K562 (cell line): ENCODE measurements around the gene MCAT. TPM values are rescaled to one million over a fixed set of nuclear protein-coding genes. Genes with fewer than 3 reads are reported as not detected.
"Not testable (repeated sequence)": the region's sequence is repeated elsewhere in the genome, so short reads cannot be mapped to it uniquely, and the experiment has no call there.

Source experiments
- ATAC-seq: fragments of 200-7000 bp; cut with Tn5 transposase; 3 replicates; pipeline ENCODE4 v1.9.1; 2020; ENCODE audit warnings: moderate library complexity
- BruUV-seq: library from RNA; stranded (reverse); fragments of 400-500 nt; replicated peaks from 2 replicates; lab custom pipeline; 2021; lab: Mats Ljungman, UMichigan
- CTCF ChIA-PET: fragments of 300-600 bp; formaldehyde crosslinking; extraction: SDS; loops from one replicate; lab custom pipeline; 2021; ENCODE audit warnings: low intra/inter-chr PET ratio; lab: Yijun Ruan, JAX
- POLR2A ChIA-PET: fragments of 300-600, 350-650 bp; sonication (Branson Sonifier 250); formaldehyde crosslinking; extraction: SDS; loops from one replicate; lab custom pipeline; 2021; ENCODE audit warnings: antibody characterized with exemption, inconsistent platforms; lab: Yijun Ruan, JAX
- DNase-seq, 4 experiments: peaks; one replicate each; pipeline versions ENCODE4 v3.0.0 to v3.0.0-alpha.2; 2011 to 2018; ENCODE audit warnings: low spot score in 3 of 4, mixed read lengths in 3 of 4; ENCODE audit errors: extremely low read depth in 1 of 4
- FAIRE-seq: peaks from 2 replicates; lab custom pipeline; 2011; peaks lifted over from hg19 to GRCh38; lab: Jason Lieb, UNC
- H2AFZ ChIP-seq: 2 replicates; pipeline ENCODE4 v1.6.0; 2011; ENCODE audit warnings: low read depth, low read length, control low read depth, inconsistent platforms
- H3K27ac ChIP-seq: fragments of 200-600 bp; 3 replicates; pipeline ENCODE4 v1.8.0; 2011; ENCODE audit warnings: low read depth, mild to moderate bottlenecking, control low read depth, inconsistent platforms, low read length, moderate library complexity, mixed read lengths; ENCODE audit errors: extremely low read depth
- H3K27me3 ChIP-seq, 2 experiments: fragments of 300-600 bp in 1 of 2; 2 replicates in 1 of 2; 3 replicates in 1 of 2; pipeline versions ENCODE4 v1.6.0 to v1.8.0; 2011; ENCODE audit warnings: inconsistent platforms in 2 of 2, low read length in 2 of 2, mild to moderate bottlenecking in 1 of 2, mixed read lengths in 1 of 2, moderate library complexity in 1 of 2; ENCODE audit not compliant: control insufficient read depth in 2 of 2, insufficient read depth in 2 of 2
- H3K36me3 ChIP-seq: fragments of 300-600 bp; 3 replicates; pipeline ENCODE4 v1.8.0; 2011; ENCODE audit warnings: mild to moderate bottlenecking, low read length, inconsistent platforms; ENCODE audit not compliant: control insufficient read depth, insufficient read depth
- H3K4me1 ChIP-seq, 2 experiments: fragments of 200-600 bp in 1 of 2; replicated peaks in 1 of 2; 2 replicates in 1 of 2; 3 replicates in 1 of 2; pipeline versions ENCODE4 v1.5.1 to v1.8.0; 2011; ENCODE audit warnings: inconsistent platforms in 2 of 2, low read length in 2 of 2, mild to moderate bottlenecking in 1 of 2, mixed read lengths in 1 of 2, moderate library complexity in 1 of 2; ENCODE audit not compliant: control insufficient read depth in 2 of 2, insufficient read depth in 2 of 2
- H3K4me2 ChIP-seq: 2 replicates; pipeline ENCODE4 v1.6.1; 2011; ENCODE audit warnings: low read length, control low read depth, inconsistent platforms, mixed read lengths; ENCODE audit not compliant: insufficient read depth
- H3K4me3 ChIP-seq: fragments of 200-600 bp; sonication (generic), shearing (Covaris generic); 2 replicates; pipeline ENCODE4 v1.5.1; 2016; ENCODE audit warnings: control low read depth, inconsistent platforms
- H3K79me2 ChIP-seq: fragments of 200-600 bp; 3 replicates; pipeline ENCODE4 v1.8.0; 2011; ENCODE audit warnings: low read length, inconsistent platforms; ENCODE audit not compliant: control insufficient read depth, insufficient read depth
- H3K9ac ChIP-seq, 2 experiments: 2 replicates each; pipeline versions ENCODE4 v1.6.0 to v1.6.1; 2011; ENCODE audit warnings: low read depth in 2 of 2, low read length in 2 of 2, control low read depth in 1 of 2, inconsistent platforms in 1 of 2, mild to moderate bottlenecking in 1 of 2, mixed read lengths in 1 of 2; ENCODE audit not compliant: insufficient read depth in 1 of 2
- H3K9me1 ChIP-seq: one replicate; pipeline ENCODE4 v1.6.0; 2011; ENCODE audit warnings: inconsistent platforms, mild to moderate bottlenecking, low read length, moderate library complexity; ENCODE audit not compliant: control insufficient read depth, insufficient read depth
- H3K9me3 ChIP-seq: replicated peaks from 2 replicates; pipeline ENCODE4 v1.5.1; 2011; ENCODE audit warnings: low read depth, low read length, inconsistent platforms; ENCODE audit not compliant: control insufficient read depth, insufficient read depth
- H4K20me1 ChIP-seq: replicated peaks from 2 replicates; pipeline ENCODE4 v1.6.1; 2011; ENCODE audit warnings: low read length, inconsistent platforms, mixed read lengths; ENCODE audit not compliant: control insufficient read depth, insufficient read depth
- CEBPB ChIP-seq: fragments of 450-650 bp; IDR thresholded peaks from 2 replicates; pipeline ENCODE4 v1.6.1; 2016; ENCODE audit warnings: missing genetic modification characterization, missing compliant biosample characterization
- WGBS: fragments of 100-300 bp; shearing (Covaris generic); methylation state at CpG from one replicate; pipeline ENCODE4 v1.1.6; 2016; ENCODE audit warnings: low coverage, mixed read lengths; ENCODE audit not compliant: insufficient coverage; ENCODE audit errors: missing lambda C conversion rate; 5-methylcytosine and 5-hydroxymethylcytosine counted together
- in situ Hi-C: fragments of 300-500 bp; cut with MboI; formaldehyde crosslinking; loops from 4 replicates; pipeline ENCODE4 v1.15.0; 2018; ENCODE audit warnings: inconsistent platforms, mixed read lengths
- intact Hi-C: fragments of 100-400 bp; cut with micrococcal nuclease; formaldehyde crosslinking; loops from 2 replicates; pipeline ENCODE4 v1.14.2; 2022
- polyA plus RNA-seq, 8 experiments: library from polyadenylated mRNA; depleted of rRNA in 4 of 8; stranded (reverse) in 5 of 8; unstranded in 3 of 8; fragments of >200 nt; fragmentation: Nextera tagmentation in 2 of 8; fragmentation: Illumina TruSeq in 1 of 8; extraction: Ambion mirVana in 2 of 8; extraction: Trizol in 1 of 8; gene quantifications; 2 replicates each; pipeline versions ENCODE4 v1.2.1 to v1.2.3, GENCODE V29; 2011 to 2014; ENCODE audit warnings: inconsistent platforms in 1 of 8, missing spikeins in 1 of 8
- total RNA-seq, 7 experiments: library from RNA; depleted of rRNA in 6 of 7; stranded (reverse); fragments of >200 nt in 6 of 7; fragmentation: Illumina TruSeq in 2 of 7; extraction: Trizol in 2 of 7; gene quantifications; 2 replicates each; pipeline versions ENCODE4 v1.2.1 to v1.2.3, GENCODE V29; 2011 to 2021; ENCODE audit warnings: low replicate concordance in 1 of 7

The MCAT gene
- total and polyA plus RNA-seq, 9 of the 15 experiments (the other 6 are each of a cell fraction or from before 2014, with no cell fraction given), result 3.3 to 27.8 (median 13.9) TPM

DNA sequence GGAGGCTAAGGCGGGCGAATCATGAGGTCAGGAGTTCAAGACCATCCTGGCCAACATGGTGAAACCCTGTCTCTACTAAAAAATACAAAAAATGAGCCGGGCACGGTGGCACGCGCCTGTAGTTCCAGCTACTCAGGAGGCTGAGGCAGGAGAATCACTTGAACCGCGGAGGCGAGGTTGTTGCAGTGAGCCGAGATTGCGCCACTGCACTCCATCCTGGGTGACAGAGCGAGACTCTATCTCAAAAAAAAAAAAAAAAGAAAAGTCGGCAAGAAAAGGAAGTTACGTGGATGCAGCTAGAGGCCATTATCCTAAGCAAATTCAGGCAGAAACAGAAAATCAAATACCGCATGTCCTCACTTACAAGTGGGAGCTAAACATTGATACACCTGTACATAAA is 3.1 kb upstream of the MCAT start:
- in situ Hi-C loops, CTCF ChIA-PET, DNase-seq, H3K9ac ChIP-seq, H2AFZ ChIP-seq, H4K20me1 ChIP-seq, H3K27ac ChIP-seq, POLR2A ChIA-PET, ATAC-seq, BruUV-seq, H3K4me2 ChIP-seq, H3K4me3 ChIP-seq, H3K36me3 ChIP-seq, H3K9me1 ChIP-seq, H3K9me3 ChIP-seq, intact Hi-C loops, FAIRE-seq, H3K27me3 ChIP-seq: not testable (repeated sequence)
- WGBS, result 76% methylated on average over 12 of the region's 15 CpGs
- Histone ChIP-seq H3K4me1 (peaks cover 0 to 25% of the 10 kb centered on the region in 2 experiments; a peak in 3 of 5 replicates), H3K79me2 (peaks cover 14% of the 10 kb centered on the region)
- TF ChIP-seq CEBPB (tag), result peak; percentile 46

DNA sequence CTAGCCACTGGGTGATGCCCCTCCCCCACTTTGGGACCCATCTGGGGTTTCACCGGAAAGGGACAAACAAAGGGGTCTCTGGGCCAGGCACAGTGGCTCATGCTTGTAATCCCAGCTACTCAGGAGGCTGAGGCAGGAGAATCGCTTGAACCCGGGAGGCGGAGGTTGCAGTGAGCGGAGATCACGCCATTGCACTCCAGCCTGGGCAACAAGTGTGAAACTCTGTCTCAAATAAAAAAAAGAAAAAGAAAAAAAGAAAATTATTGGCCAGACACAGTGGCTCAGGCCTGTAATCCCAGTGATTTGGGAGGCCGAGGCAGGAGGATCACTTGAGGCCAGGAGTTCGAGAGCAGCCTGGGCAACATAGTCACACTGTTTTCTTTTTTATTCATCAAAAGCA is 2.2 kb upstream of the MCAT start:
- WGBS, result 54% methylated on average over 3 of the region's 8 CpGs
- H3K9me1 ChIP-seq, H2AFZ ChIP-seq, FAIRE-seq, POLR2A ChIA-PET, DNase-seq, ATAC-seq, intact Hi-C loops, H3K9ac ChIP-seq, H3K27me3 ChIP-seq, BruUV-seq, H3K9me3 ChIP-seq, in situ Hi-C loops, CTCF ChIA-PET, H3K27ac ChIP-seq, H4K20me1 ChIP-seq, H3K4me2 ChIP-seq, H3K4me3 ChIP-seq: not testable (repeated sequence)
- peaks cover 13% of the 10 kb centered on the region; the same call in 2 of the 3 replicates for H3K36me3 ChIP-seq
- peaks cover 0 to 17% of the 10 kb centered on the region in 2 experiments; a peak in 3 of 5 replicates for H3K4me1 ChIP-seq
- peaks cover 21% of the 10 kb centered on the region for H3K79me2 ChIP-seq
